Measurements from ENCODE around the gene CRYAA.

DNA sequence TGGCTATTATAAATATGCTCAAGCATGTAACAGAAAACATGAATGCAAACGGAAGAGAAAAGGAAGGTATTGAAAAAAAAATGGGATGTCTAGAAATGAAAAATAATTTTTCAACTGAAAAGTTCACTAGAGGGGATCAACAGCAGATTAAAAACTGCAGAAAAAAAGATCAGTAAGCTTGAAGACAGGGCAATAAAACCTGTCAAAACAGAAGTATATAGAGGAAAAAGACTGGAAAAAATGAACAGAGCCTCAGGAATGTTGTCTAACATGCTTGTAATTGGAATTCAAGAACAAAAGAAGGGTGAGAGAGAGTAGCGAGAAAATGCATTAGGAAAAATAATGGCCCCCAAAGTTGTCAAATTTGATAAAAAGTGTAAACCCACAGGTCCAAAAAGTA lies 29.6 kb downstream of the CRYAA start:
- no peak for TF ChIP-seq GATA2 (IDR thresholded peaks at IDR 0.05; ENCODE audit: low read depth, low read length)
- no peak for TF ChIP-seq GATA3 (IDR thresholded peaks at IDR 0.05; ENCODE audit: low read depth, low read length)

All from SH-SY5Y (cell line).